H9 (cell line): ENCODE measurements around the gene CLIC6. TPM values are rescaled to one million over a fixed set of nuclear protein-coding genes. Genes with fewer than 3 reads are reported as not detected.

ENCODE experiments used
- DNase-seq: peaks from one replicate; pipeline ENCODE4 v3.0.0-alpha.2; 2017
- H2AFZ ChIP-seq: one replicate; pipeline ENCODE4 v1.6.1; 2013; ENCODE audit warnings: mild to moderate bottlenecking, low read length, control low read depth, moderate library complexity
- H2AK5ac ChIP-seq: 2 replicates; pipeline ENCODE4 v1.6.1; 2013; ENCODE audit warnings: low read length, control low read depth, mixed read lengths; ENCODE audit not compliant: insufficient read length
- H2BK120ac ChIP-seq: one replicate; pipeline ENCODE4 v1.6.1; 2013; ENCODE audit warnings: low read depth, mild to moderate bottlenecking, low read length, control low read depth, inconsistent platforms; ENCODE audit not compliant: poor library complexity, severe bottlenecking
- H2BK12ac ChIP-seq: 2 replicates; pipeline ENCODE4 v1.6.1; 2013; ENCODE audit warnings: low read length, control low read depth, mixed read lengths, low read depth; ENCODE audit not compliant: insufficient read length
- H2BK15ac ChIP-seq: 2 replicates; pipeline ENCODE4 v1.6.1; 2013; ENCODE audit warnings: low read depth, low read length, control low read depth
- H2BK20ac ChIP-seq: one replicate; pipeline ENCODE4 v1.6.1; 2013; ENCODE audit warnings: low read depth, mild to moderate bottlenecking, low read length, control low read depth, inconsistent platforms; ENCODE audit not compliant: poor library complexity, severe bottlenecking
- H2BK5ac ChIP-seq: 2 replicates; pipeline ENCODE4 v1.6.1; 2013; ENCODE audit warnings: low read length, control low read depth, mixed read lengths; ENCODE audit not compliant: insufficient read length
- H3K14ac ChIP-seq: 2 replicates; pipeline ENCODE4 v1.6.1; 2013; ENCODE audit warnings: low read length, control low read depth; ENCODE audit not compliant: insufficient read depth
- H3K18ac ChIP-seq: 2 replicates; pipeline ENCODE4 v1.6.1; 2013; ENCODE audit warnings: low read depth, mild to moderate bottlenecking, mixed read lengths, low read length, control low read depth; ENCODE audit not compliant: insufficient read length
- H3K23ac ChIP-seq: 2 replicates; pipeline ENCODE4 v1.6.1; 2013; ENCODE audit warnings: low read length, control low read depth, mixed read lengths, low read depth; ENCODE audit not compliant: insufficient read length
- H3K23me2 ChIP-seq: 2 replicates; pipeline ENCODE4 v1.6.1; 2013; ENCODE audit warnings: low read depth, mild to moderate bottlenecking, mixed read lengths, low read length, control low read depth; ENCODE audit not compliant: insufficient read length, poor library complexity, severe bottlenecking
- H3K27ac ChIP-seq: 2 replicates; pipeline ENCODE4 v1.5.1; 2013; ENCODE audit warnings: low read length, control low read depth, mixed read lengths, low read depth; ENCODE audit not compliant: insufficient read length
- H3K27me3 ChIP-seq: 2 replicates; pipeline ENCODE4 v1.6.1; 2013; ENCODE audit warnings: low read length, control low read depth, inconsistent platforms; ENCODE audit not compliant: insufficient read depth
- H3K4ac ChIP-seq: 2 replicates; pipeline ENCODE4 v1.6.1; 2013; ENCODE audit warnings: low read depth, mild to moderate bottlenecking, control low read depth, inconsistent platforms, low read length, moderate library complexity
- H3K4me1 ChIP-seq: 2 replicates; pipeline ENCODE4 v1.6.1; 2013; ENCODE audit warnings: low read length, control low read depth, inconsistent platforms; ENCODE audit not compliant: insufficient read depth
- H3K4me2 ChIP-seq: 2 replicates; pipeline ENCODE4 v1.6.1; 2013; ENCODE audit warnings: low read length, control low read depth, mixed read lengths; ENCODE audit not compliant: insufficient read length, insufficient read depth
- H3K56ac ChIP-seq: 2 replicates; pipeline ENCODE4 v1.6.1; 2013; ENCODE audit warnings: low read depth, mild to moderate bottlenecking, mixed read lengths, low read length, control low read depth; ENCODE audit not compliant: insufficient read length
- H3K79me1 ChIP-seq: 2 replicates; pipeline ENCODE4 v1.6.1; 2013; ENCODE audit warnings: low read depth, mild to moderate bottlenecking, moderate library complexity, low read length, control low read depth, inconsistent platforms; ENCODE audit not compliant: insufficient read depth, poor library complexity, severe bottlenecking
- H3K79me2 ChIP-seq: 2 replicates; pipeline ENCODE4 v1.6.1; 2013; ENCODE audit warnings: low read length, control low read depth, inconsistent platforms; ENCODE audit not compliant: insufficient read depth
- H3K9ac ChIP-seq: 2 replicates; pipeline ENCODE4 v1.6.1; 2013; ENCODE audit warnings: low read length, control low read depth, mixed read lengths; ENCODE audit not compliant: insufficient read length; ENCODE audit errors: extremely low read depth
- H3K9me3 ChIP-seq: one replicate; pipeline ENCODE4 v1.6.1; 2013; ENCODE audit warnings: low read depth, low read length, inconsistent platforms; ENCODE audit not compliant: control insufficient read depth
- H3T11ph ChIP-seq: one replicate; pipeline ENCODE4 v1.6.1; 2013; ENCODE audit warnings: mild to moderate bottlenecking, low read length, control low read depth, inconsistent platforms
- H4K20me1 ChIP-seq: one replicate; pipeline ENCODE4 v1.6.1; 2013; ENCODE audit not compliant: control insufficient read depth, insufficient read length, insufficient read depth
- H4K5ac ChIP-seq: 2 replicates; pipeline ENCODE4 v1.6.1; 2013; ENCODE audit warnings: low read depth, mild to moderate bottlenecking, mixed read lengths, low read length, control low read depth; ENCODE audit not compliant: insufficient read length
- H4K8ac ChIP-seq: replicated peaks from 2 replicates; pipeline ENCODE4 v1.6.1; 2013; ENCODE audit warnings: low read length, control low read depth, mixed read lengths, low read depth; ENCODE audit not compliant: insufficient read length
- H4K91ac ChIP-seq: 2 replicates; pipeline ENCODE4 v1.6.1; 2013; ENCODE audit warnings: low read depth, mild to moderate bottlenecking, moderate library complexity, mixed read lengths, low read length, control low read depth; ENCODE audit not compliant: insufficient read length
- H3K27ac Mint-ChIP-seq, 3 experiments: 2 replicates in 2 of 3; 3 replicates in 1 of 3; pipeline ENCODE4 v1.8.0; 2020 to 2021; ENCODE audit warnings: mixed read lengths in 3 of 3, mild to moderate bottlenecking in 1 of 3, moderate library complexity in 1 of 3
- H3K27me3 Mint-ChIP-seq: 2 replicates; pipeline ENCODE4 v1.8.0; 2021; ENCODE audit warnings: low read depth, mild to moderate bottlenecking, moderate library complexity, mixed read lengths
- H3K36me3 Mint-ChIP-seq, 3 experiments: 2 replicates in 2 of 3; 3 replicates in 1 of 3; pipeline ENCODE4 v1.8.0; 2020 to 2021; ENCODE audit warnings: low read depth in 3 of 3, mixed read lengths in 3 of 3; ENCODE audit not compliant: insufficient read depth in 1 of 3
- H3K4me1 Mint-ChIP-seq, 2 experiments: 2 replicates each; pipeline ENCODE4 v1.8.0; 2020; ENCODE audit warnings: mixed read lengths in 2 of 2
- H3K4me3 Mint-ChIP-seq, 2 experiments: 2 replicates in 1 of 2; 3 replicates in 1 of 2; pipeline ENCODE4 v1.8.0; 2020 to 2021; ENCODE audit warnings: mild to moderate bottlenecking in 2 of 2, mixed read lengths in 2 of 2, moderate library complexity in 1 of 2
- H3K9me3 Mint-ChIP-seq, 2 experiments: 2 replicates in 1 of 2; 3 replicates in 1 of 2; pipeline ENCODE4 v1.8.0; 2020; ENCODE audit warnings: mild to moderate bottlenecking in 2 of 2, mixed read lengths in 2 of 2, moderate library complexity in 1 of 2
- WGBS: extraction: QIAGEN DNeasy Blood & Tissue Kit; methylation state at CpG from one replicate; pipeline ENCODE4 v1.1.7; 2013; ENCODE audit warnings: missing lambda C conversion rate, low lambda C conversion rate, mixed read lengths; ENCODE audit not compliant: insufficient read length; ENCODE audit errors: extremely low coverage; 5-methylcytosine and 5-hydroxymethylcytosine counted together
- total RNA-seq: library from RNA; stranded (reverse); gene quantifications from 2 replicates; pipeline ENCODE4 v1.2.1, GENCODE V29; 2021
- TF ChIP-seq, protein P1 (sequence below): fragments of 200-600 bp; sonication (generic); conservative IDR thresholded peaks from 3 replicates; pipeline ENCODE4 v1.8.0; 2021; ENCODE audit warnings: antibody characterized with exemption, mild to moderate bottlenecking

Gene CLIC6
- total RNA-seq, 1 experiment from 2014 or later: 1.3 TPM

DNA sequence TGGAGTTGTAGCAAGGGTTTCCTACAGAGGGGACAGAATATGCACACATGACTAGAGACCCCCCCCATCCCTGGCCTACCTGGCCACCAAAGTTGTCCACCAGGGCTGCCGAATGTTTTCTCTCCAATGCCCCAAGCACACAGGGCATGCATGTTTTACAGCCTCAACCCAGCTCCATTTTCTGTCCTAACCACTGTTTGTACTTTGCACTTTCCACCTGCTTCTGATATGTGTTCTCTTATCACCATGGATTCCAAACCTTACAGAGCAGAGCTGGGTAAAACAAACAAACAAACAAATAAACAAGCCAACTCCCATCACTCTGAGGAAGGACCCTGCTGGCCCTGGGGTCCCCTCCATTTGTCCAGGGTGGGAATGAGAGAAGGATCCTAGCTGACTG lies 27.3 kb downstream of the CLIC6 start:
- WGBS: no CpG with 5 or more reads among the region's 1 CpG
- H3K9me3 Mint-ChIP-seq: peaks cover 12 to 13% of the 10 kb centered on the region in 2 experiments
- H4K8ac ChIP-seq: no peak overlapping the region
- H2BK12ac ChIP-seq: no peak overlapping the region
- H3K4ac ChIP-seq: no peak overlapping the region
- H3K23ac ChIP-seq: no peak overlapping the region
- peaks cover 35 to 36% of the 10 kb centered on the region in 2 experiments for H3K4me1 Mint-ChIP-seq
- no peak overlapping the region for H3K14ac ChIP-seq
- no peak overlapping the region for H4K5ac ChIP-seq
- H3K27me3 ChIP-seq: no peaks in the 10 kb centered on the region
- TF ChIP-seq, protein P1, sequence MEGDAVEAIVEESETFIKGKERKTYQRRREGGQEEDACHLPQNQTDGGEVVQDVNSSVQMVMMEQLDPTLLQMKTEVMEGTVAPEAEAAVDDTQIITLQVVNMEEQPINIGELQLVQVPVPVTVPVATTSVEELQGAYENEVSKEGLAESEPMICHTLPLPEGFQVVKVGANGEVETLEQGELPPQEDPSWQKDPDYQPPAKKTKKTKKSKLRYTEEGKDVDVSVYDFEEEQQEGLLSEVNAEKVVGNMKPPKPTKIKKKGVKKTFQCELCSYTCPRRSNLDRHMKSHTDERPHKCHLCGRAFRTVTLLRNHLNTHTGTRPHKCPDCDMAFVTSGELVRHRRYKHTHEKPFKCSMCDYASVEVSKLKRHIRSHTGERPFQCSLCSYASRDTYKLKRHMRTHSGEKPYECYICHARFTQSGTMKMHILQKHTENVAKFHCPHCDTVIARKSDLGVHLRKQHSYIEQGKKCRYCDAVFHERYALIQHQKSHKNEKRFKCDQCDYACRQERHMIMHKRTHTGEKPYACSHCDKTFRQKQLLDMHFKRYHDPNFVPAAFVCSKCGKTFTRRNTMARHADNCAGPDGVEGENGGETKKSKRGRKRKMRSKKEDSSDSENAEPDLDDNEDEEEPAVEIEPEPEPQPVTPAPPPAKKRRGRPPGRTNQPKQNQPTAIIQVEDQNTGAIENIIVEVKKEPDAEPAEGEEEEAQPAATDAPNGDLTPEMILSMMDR: no peak
- H2AFZ ChIP-seq: no peak overlapping the region
- H3K27me3 Mint-ChIP-seq: no peaks in the 10 kb centered on the region; the same call in none of the 2 replicates
- H3K4me1 ChIP-seq: peaks cover 4% of the 10 kb centered on the region; the same call in 1 of the 2 replicates
- no peak overlapping the region for H2BK120ac ChIP-seq
- no peaks in the 10 kb centered on the region for H4K20me1 ChIP-seq
- H2BK5ac ChIP-seq: no peak overlapping the region
- H2BK20ac ChIP-seq: no peak overlapping the region
- no peak overlapping the region for H3K4me3 Mint-ChIP-seq
- H3T11ph ChIP-seq: no peak overlapping the region
- no peaks in the 10 kb centered on the region for H3K23me2 ChIP-seq
- no peak for DNase-seq
- no peak overlapping the region; a peak in 1 of 7 replicates for H3K27ac Mint-ChIP-seq
- no peak overlapping the region for H3K4me2 ChIP-seq
- no peak overlapping the region for H2AK5ac ChIP-seq
- no peak overlapping the region for H2BK15ac ChIP-seq
- no peak overlapping the region for H3K18ac ChIP-seq
- H3K79me2 ChIP-seq: no peaks in the 10 kb centered on the region
- H4K91ac ChIP-seq: no peak overlapping the region
- H3K9ac ChIP-seq: no peak overlapping the region
- H3K36me3 Mint-ChIP-seq: peaks cover 2 to 8% (median 2%) of the 10 kb centered on the region in 3 experiments; a peak in 5 of 7 replicates
- no peak overlapping the region for H3K27ac ChIP-seq
- H3K56ac ChIP-seq: no peak overlapping the region
- no peaks in the 10 kb centered on the region for H3K9me3 ChIP-seq
- no peaks in the 10 kb centered on the region for H3K79me1 ChIP-seq
